ENCODE results near the gene ZNF587B.
"Not testable (repeated sequence)": the region's sequence is repeated elsewhere in the genome, so short reads cannot be mapped to it uniquely, and the experiment has no call there.

ZNF587B gene

DNA sequence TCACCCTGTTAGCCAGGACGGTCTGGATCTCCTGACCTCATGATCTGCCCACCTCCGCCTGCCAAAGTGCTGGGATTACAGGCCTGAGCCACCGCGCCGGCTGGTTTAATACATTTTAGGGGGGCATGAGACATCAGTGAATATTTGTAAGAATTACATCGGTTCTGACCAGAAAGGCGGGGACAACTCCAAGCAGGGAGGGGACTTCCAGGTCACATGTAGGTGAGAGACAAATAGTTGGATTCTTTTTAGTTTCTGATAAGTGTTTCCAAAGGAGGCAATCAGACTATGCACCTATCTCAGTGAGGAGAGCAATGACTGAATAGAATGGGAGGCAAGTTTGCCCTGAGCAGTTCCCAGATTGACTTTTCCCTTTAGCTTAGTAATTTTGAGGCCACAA lies 11.7 kb upstream of the ZNF587B start:
- no peak for DNase-seq (ENCODE audit: low read depth in 1 of 2, low spot score in 1 of 2)

GRCh38 chr19:57819475-57820148 lies 10.5 kb upstream of the ZNF587B start:
- peak; percentile 35 to 76 for DNase-seq (ENCODE audit: low read depth in 1 of 2, low spot score in 1 of 2)

DNA sequence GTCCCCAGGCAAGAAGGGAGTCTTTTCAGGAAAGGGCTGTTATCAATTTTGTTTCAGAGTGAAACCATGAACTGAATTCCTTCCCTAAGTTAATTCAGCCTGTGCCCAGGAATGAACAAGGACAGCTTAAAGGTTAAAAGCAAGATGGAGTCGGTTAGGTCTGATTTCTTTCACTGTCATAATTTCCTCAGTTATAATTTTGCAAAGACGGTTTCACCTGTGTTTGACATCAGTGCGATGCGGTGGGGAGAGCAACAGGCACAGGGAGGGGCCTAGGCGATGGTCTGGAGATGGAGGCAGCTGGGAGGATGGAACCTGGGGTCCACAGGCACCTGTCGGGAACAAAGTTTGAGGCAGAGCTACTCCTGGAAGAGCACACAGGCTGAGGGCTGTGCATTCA lies 9.5 kb upstream of the ZNF587B start:
- DNase-seq (ENCODE audit: low read depth in 1 of 2, low spot score in 1 of 2) = no peak

DNA sequence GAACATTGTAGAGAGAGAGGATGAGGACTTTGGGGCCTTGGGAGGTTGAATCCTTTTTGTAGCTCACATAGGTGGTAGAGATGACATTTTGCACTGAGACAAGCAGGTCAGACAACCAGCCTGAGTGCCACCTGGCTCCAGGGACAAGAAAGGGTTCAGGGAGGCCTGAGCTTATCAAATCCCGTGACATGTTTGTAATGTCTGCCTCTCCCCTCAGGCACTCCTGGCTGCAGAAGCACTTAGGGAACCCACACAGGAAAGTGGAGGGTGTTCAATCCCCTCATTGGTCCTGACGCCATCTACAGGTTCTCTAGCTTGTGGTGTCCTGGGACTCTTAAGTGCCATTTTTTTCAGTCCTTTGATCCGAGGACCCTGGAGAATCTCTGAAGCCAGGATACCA lies 9.0 kb upstream of the ZNF587B start:
- DNase-seq (ENCODE audit: low read depth in 1 of 2, low spot score in 1 of 2) = not testable (repeated sequence)

GRCh38 chr19:57821501-57821900 lies 8.6 kb upstream of the ZNF587B start:
- DNase-seq (ENCODE audit: low read depth in 1 of 2, low spot score in 1 of 2) = not testable (repeated sequence)

DNA sequence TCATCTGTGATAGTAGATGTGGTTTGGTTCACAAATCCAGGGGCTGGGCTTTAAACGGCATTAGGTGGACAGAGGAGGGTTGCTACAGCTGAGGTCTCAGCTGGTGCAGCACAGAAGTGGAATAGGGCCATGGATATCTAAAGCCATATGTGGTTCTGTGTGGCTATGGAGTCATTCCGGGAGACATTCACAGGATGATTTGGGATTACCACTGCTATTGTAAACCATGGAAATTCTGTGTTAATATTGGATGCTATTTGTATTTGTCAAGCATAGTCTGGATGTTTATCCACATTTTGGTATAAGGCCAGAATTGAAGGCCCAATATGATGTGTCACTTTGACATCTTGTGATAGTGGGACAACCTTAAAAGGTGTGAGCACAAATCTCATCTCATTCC lies 6.9 kb upstream of the ZNF587B start:
- DNase-seq (ENCODE audit: low read depth in 1 of 2, low spot score in 1 of 2) = not testable (repeated sequence)

DNA sequence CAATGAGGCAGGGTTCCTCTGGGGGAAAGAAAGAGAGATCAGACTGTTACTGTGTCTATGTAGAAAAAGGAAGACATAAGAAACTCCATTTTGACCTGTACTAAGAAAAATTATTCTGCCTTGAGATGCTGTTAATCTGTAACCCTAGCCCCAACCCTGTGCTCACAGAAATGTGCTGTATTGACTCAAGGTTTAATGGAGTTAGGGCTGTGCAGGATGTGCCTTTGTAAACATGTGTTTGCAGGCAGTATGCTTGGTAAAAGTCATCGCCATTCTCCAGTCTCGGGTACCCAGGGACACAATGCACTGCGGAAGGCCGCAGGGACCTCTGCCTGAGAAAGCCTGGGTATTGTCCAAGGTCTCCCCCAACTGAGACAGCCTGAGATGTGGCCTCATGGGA lies 6.5 kb upstream of the ZNF587B start:
- DNase-seq (ENCODE audit: low read depth in 1 of 2, low spot score in 1 of 2) = not testable (repeated sequence)

- DNase-seq (ENCODE audit: low read depth in 1 of 2, low spot score in 1 of 2) = no peak
These were observed 4.6 kb upstream of the ZNF587B start for GRCh38 chr19:57825511-57825910.

GRCh38 chr19:57829316-57829715 lies 783 bp upstream of the ZNF587B start:
- no peak for DNase-seq (ENCODE audit: low read depth in 1 of 2, low spot score in 1 of 2)

DNA sequence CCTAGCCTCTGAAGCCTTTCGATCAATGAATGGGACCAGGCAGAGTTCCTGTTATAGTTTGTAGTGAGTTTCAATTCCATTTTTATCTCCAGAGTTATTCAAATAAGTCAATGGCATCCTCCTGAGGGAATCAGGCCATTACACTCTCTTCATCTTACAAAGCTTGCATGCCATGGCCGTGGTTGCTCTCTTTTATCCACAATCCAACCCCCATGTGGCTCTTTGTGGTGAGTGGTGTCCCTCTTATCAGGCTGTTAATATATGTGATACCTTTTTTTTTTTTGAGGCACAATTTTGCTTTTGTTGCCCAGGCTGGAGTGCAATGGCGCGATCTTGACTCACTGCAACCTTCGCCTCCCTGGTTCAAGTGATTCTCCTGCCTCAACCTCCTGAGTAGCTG lies 6.9 kb downstream of the ZNF587B start:
- not testable (repeated sequence) for DNase-seq (ENCODE audit: low read depth in 1 of 2, low spot score in 1 of 2)

GRCh38 chr19:57838622-57839191 lies 8.6 kb downstream of the ZNF587B start:
- DNase-seq (ENCODE audit: low read depth in 1 of 2, low spot score in 1 of 2) = not testable (repeated sequence)

DNA sequence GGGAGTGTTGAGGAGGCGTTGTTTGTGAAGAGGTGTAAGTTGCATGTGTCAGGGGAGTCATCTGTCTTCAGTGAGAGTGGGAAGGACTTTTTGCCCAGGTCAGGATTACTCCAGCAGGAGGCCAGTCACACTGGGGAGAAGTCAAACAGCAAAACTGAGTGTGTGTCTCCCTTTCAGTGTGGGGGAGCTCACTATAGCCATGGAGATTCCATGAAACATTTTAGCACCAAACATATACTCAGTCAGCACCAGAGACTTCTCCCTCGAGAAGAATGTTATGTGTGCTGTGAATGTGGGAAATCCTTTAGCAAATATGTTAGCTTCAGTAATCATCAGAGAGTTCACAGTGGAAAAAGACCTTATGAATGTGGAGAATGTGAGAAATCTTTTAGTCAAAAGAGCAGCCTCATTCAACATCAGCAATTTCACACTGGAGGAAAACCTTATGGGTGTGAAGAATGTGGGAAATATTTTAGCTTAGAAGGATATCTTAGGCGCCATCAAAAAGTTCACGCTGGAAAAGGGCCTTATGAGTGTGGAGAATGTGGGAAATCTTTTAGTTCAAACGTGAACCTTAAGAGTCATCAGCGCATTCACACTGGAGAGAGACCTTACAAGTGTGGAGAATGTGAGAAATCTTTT lies 11.1 kb downstream of the ZNF587B start:
- DNase-seq (ENCODE audit: low read depth in 1 of 2, low spot score in 1 of 2) = no peak

GRCh38 chr19:57847164-57847563 lies 17.1 kb downstream of the ZNF587B start:
- not testable (repeated sequence) for DNase-seq (ENCODE audit: low read depth in 1 of 2, low spot score in 1 of 2)

- DNase-seq (ENCODE audit: low read depth in 1 of 2, low spot score in 1 of 2) = not testable (repeated sequence)
These were observed 19.1 kb downstream of the ZNF587B start for GRCh38 chr19:57849162-57849665.

- DNase-seq (ENCODE audit: low read depth in 1 of 2, low spot score in 1 of 2) = peak; percentile 56 to 80
These were observed 19.8 kb downstream of the ZNF587B start, which contains the start of gene ZNF587 for GRCh38 chr19:57849666-57850473. ZNF587 (plus strand) TSS chr19:57849859; CDS start chr19:57850039, 180 bp downstream.

DNA sequence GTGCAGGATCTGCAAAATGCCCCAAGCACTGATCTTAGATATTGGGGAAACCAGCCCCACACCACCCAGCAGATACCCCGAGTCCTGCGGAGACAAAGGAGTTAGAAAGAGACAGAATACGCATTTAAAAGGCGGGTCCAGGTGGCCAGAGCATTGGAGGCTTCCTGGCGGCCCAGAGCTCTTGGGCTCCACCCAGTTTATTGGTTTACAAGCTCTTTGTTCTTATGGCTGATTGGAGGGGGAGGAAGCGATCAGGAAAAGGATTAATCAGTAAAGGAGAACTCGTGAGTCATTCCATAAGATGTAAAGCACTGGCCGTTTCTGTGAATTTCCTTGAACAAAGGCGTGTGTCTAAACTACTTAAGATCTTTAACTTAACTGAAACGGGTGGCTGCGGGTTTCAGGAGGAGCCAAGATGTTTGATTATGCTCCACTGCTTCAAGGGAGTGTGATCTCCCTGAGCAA lies 20.5 kb downstream of the ZNF587B start:
- DNase-seq (ENCODE audit: low read depth in 1 of 2, low spot score in 1 of 2) = no peak

DNA sequence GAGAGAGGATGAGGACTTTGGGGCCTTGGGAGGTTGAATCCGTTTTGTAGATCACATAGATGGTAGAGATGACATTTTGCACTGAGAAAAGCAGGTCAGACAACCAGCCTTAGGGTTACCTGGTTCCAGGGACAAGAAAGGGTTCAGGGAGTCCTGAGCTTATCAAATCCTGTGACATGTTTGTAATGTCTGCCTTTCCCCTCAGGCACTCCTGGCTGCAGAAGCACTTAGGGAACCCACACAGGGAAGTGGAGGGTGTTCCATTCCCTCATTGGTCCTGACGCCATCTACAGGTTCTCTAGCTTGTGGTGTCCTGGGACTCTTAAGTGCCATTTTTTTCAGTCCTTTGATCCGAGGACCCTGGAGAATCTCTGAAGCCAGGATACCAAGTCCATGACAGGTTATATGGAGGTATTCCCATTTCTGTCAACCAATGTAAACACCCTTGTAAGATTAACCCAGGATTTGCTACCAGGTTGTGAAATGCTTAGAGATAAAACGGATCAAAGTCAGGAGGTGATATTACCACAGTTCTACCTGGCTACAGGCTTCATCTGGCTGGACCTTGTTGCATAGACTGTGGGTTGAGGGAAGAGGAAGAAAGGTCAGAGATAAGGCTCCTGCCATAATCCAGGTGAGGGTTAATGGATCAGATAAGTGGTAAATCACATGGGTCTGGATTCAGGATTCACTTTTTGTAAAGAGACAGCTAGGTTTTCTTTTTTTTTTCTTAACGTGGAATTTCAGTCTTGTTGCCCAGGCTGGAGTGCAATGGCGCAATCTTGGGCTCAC lies 21.9 kb downstream of the ZNF587B start:
- not testable (repeated sequence) for DNase-seq (ENCODE audit: low read depth in 1 of 2, low spot score in 1 of 2)

- not testable (repeated sequence) for DNase-seq (ENCODE audit: low read depth in 1 of 2, low spot score in 1 of 2)
These were observed 24.0 kb downstream of the ZNF587B start for GRCh38 chr19:57854117-57854516.

GRCh38 chr19:57862351-57862750 lies 32.3 kb downstream of the ZNF587B start:
- not testable (repeated sequence) for DNase-seq (ENCODE audit: low read depth in 1 of 2, low spot score in 1 of 2)

DNA sequence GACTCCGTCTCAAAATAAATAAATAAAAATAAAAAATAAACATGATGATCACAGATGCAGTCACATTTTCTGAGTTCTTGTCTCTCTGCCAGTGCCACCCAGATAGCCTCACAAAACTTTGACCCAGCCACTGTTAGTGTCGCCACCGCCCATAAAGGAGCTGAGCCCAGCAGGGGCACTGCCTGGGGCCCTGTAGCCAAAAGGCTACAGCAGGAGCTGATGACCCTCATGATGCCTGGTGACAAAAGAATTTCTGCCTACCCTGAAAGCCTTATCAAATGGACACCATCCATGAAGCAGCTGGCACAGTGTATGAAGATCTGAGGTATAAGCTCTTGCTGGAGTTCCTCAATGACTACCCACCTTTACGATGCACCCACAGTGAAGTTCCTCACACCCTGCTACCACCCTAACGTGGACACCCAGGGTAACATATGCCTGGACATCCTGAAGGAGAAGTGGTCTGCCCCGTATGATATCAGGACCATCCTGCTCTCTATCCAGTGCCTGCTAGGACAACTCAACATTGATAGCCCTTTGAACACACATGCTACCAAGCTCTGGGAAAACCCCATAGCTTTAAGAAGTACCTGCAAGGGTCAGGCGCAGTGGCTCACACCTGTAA lies 37.9 kb downstream of the ZNF587B start:
- DNase-seq (ENCODE audit: low read depth in 1 of 2, low spot score in 1 of 2) = no peak
